Smooth muscle cell of the brain vasculature (primary cell): ENCODE data around the gene AMACR.
"Not testable (repeated sequence)": the region's sequence is repeated elsewhere in the genome, so short reads cannot be mapped to it uniquely, and the experiment has no call there.

Experiments
- DNase-seq: peaks from one replicate; pipeline ENCODE4 v3.0.0-alpha.2; 2012; ENCODE audit warnings: low read depth, low spot score

AMACR gene

GRCh38 chr5:33968211-33969005 is 39.4 kb downstream of the AMACR start:
- DNase-seq, result no peak

GRCh38 chr5:33966805-33967204 is 41.0 kb downstream of the AMACR start:
- no peak for DNase-seq

DNA sequence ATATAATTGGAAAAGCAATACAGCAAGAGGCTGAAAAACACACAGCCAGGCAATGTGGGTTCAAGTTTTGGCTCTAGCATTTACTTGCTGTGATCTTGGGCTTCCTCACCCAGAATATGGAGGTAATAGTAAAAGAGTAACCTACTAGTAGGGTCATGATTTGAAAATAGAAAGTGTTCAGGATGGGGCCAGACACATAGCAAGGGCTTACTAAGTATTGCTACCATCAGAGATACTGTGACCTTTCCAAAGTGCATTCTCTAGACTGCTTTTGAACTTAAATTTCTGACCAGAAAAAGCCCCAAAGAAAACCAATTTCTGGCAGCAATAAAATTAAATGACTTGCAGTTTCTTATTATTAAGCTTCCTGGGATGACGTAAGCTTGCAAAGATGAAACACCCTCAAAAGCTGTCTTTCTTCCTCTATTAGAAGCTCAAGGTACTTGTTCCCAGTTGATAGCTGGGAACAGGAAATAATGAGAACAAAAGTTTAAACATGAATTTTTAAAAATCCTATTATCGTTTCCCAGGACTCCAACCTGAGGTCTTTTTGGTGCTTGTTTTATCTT is 43.6 kb downstream of the AMACR start:
- no peak for DNase-seq

DNA sequence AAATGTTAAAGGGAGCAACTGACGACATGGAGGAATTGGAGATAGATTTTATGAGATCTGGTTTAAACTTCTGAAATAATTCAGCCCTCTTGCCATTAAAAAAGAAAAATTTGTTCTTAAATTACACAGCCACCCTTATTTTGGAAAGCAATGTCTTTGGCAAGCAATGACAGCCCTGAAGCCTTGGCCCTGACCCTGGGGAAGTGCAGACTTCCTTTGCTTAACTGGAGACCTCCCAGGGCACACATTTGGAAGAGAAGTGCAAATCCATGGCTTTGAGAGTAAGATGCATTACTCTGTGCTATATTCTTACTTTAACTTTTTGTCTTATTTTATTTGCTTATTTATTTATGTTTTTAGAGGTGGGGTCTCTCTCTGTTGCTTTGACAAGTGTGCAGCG is 49.7 kb downstream of the AMACR start:
- no peak for DNase-seq

DNA sequence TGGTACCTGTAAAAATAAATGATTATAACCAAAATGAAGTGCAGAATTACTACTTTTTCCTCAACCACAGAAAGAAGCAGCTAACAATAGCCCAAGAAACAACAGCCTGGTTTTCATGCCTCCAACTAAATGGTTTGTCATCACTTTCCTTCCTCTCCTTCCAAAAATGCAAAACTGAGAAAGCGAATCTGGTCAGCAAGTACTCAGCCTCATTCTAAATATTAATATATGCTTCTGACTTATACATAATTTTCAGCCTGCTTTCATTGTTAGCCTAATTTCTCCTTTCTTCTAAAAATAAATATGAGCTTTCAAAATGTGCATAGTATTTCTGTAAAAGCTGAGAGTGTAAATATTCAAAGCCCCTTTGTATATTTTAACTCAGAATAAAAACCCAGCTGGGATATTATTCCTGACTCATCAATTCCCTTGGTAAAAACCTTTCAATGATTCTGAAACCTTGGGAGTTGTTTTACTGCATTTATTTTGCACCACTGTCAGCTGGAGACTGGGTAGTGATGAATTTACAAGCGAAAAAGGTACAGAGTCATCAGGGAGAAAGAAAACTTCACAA is 50.2 kb downstream of the AMACR start:
- no peak for DNase-seq

DNA sequence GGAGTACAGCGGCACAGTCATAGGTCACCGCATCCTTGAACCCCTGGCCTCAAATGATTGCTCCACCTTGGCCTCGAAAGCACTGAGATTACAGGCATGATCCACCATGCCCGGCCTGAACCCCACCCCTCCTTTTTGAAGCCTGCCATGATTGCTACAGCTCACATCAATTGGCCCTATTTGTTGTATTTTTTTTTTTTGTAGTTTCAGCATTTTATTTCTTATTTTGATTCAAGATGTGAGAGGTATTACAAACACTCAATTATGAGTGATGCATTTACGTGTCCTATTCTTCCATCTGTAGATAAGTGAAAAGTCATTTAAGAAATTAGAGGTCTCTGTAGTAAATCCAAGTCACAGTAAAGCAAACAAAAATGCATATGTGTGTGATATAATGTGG is 55.7 kb downstream of the AMACR start:
- not testable (repeated sequence) for DNase-seq

DNA sequence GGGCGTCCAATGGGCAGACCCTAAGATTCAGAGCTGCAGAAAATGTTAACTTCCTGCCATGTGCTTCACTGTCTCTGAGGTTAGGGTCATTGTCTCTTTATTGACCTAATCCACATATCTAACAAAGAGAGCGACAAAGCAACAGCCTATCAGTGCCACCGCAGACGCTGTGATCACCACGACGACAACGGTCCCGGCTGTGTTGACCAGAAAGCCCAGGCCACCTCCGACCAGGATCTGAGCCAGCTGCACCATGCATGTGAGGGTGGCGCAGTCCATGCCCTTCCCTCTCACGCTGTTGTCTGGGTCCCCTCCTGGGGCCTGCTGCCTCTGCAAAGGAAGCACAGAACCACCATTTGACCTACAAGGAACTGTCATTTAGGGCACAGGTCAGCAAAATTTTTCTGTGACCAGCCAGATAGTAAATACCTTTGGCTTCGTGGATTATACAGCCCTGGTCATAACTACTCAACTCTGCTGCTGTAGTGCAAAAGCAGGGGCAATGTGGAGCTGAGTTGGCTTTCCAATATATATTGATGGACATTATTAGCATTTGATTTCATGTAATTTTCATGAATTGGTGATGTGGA is 63.2 kb downstream of the AMACR start:
- DNase-seq, result no peak

- DNase-seq, result no peak
Observed at GRCh38 chr5:33941090-33941489, 66.8 kb downstream of the AMACR start.

DNA sequence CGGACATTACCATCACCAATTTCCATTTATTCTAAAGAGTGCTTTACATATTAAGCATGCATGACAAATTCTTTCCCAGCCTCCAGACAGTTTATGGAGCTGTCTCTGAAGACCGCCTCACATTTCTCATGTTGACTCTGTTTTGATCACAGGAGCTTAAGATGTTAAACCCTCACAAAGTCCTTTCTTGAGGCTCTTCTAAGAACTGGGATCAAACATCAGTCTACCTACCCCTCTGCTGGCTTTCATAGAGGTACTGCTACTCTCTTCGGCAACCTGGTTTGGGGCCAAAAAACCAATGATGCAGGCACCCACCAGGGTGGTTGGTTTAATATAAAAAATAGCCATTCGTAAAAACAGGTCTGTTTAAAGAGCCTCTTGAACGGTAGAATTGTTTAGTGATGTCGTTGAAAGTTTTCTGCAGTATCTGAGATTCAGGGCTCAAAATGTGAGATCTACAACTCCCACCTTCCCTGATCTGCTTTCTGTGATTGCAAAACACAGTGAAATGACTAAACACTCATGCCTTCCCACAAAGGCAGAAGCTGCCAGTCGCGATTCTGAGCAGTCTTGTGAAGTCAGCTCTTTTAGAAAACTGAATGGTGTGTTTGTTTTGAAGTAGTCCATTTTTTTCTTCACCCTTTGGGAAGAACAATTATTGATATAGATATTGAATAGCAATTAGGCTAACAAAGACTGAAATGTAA is 68.1 kb downstream of the AMACR start:
- DNase-seq, result no peak

DNA sequence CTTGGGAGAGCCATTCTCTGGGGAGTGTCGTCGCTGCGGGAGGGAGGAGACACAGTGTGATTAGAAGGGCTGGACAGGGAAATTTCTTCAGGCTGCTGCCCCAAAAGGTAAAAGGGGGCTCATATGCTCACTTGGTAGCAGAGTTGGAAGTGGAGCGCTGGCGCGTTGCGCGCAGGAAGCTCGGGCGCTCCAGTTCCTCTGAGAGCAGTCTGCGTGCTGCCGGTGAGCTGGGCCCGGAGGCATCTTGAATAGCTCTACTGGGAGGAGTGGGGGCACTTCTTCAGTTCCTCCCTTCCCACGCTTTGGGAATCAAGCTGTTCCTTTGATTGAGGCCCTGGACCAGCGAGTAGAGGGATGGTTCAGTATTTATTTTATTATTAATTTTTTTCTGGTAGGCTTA is 69.0 kb downstream of the AMACR start:
- DNase-seq, result no peak

- DNase-seq, result no peak
Observed at GRCh38 chr5:33938507-33938796, 69.4 kb downstream of the AMACR start.

- DNase-seq, result no peak
Observed at GRCh38 chr5:33937707-33938506, 69.9 kb downstream of the AMACR start.

DNA sequence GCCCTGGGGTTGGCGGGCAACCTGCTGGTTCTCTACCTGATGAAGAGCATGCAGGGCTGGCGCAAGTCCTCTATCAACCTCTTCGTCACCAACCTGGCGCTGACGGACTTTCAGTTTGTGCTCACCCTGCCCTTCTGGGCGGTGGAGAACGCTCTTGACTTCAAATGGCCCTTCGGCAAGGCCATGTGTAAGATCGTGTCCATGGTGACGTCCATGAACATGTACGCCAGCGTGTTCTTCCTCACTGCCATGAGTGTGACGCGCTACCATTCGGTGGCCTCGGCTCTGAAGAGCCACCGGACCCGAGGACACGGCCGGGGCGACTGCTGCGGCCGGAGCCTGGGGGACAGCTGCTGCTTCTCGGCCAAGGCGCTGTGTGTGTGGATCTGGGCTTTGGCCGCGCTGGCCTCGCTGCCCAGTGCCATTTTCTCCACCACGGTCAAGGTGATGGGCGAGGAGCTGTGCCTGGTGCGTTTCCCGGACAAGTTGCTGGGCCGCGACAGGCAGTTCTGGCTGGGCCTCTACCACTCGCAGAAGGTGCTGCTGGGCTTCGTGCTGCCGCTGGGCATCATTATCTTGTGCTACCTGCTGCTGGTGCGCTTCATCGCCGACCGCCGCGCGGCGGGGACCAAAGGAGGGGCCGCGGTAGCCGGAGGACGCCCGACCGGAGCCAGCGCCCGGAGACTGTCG is 70.7 kb downstream of the AMACR start:
- no peak for DNase-seq

- DNase-seq, result no peak
Observed at GRCh38 chr5:33936381-33937016, 71.4 kb downstream of the AMACR start, which contains the start of gene RXFP3. TSS of gene RXFP3 (plus strand) at chr5:33936386. CDS start at chr5:33936741, 355 bp downstream.
